ENCODE results near the gene ZNF200. TPM values are rescaled to one million over a fixed set of nuclear protein-coding genes. Genes with fewer than 3 reads are reported as not detected.

Gene ZNF200
- total RNA-seq, 2 experiments from 2014 or later = 8.7 to 9.6 TPM

GRCh38 chr16:3249451-3249850, 14.5 kb upstream of the ZNF200 start:
- peaks cover 2% of the 10 kb centered on the region for H3K27me3 Mint-ChIP-seq
- no peak overlapping the region for H3K4me3 Mint-ChIP-seq
- intact Hi-C loops (cut with micrococcal nuclease) = no loop called here
- H3K9me3 Mint-ChIP-seq = no peaks in the 10 kb centered on the region
- DNase-seq (no peak), ATAC-seq (no peak)
- CTCF ChIA-PET = no interaction called here
- no peaks in the 10 kb centered on the region for H3K36me3 Mint-ChIP-seq (ENCODE audit: low read depth)
- no peak overlapping the region for H3K27ac Mint-ChIP-seq
- no peaks in the 10 kb centered on the region for H3K4me1 Mint-ChIP-seq (ENCODE audit: low read depth)
- POLR2A ChIA-PET = interaction anchor here (1.1 kb wide), 1 partner anchor 15 kb away, joined by 3 read pairs; no protein-coding TSS in a partner anchor
- TF ChIP-seq CTCF (IDR thresholded peaks at IDR 0.05) = no peak

GRCh38 chr16:3249020-3249419, 14.1 kb upstream of the ZNF200 start:
- POLR2A ChIA-PET = interaction anchor here (0.9 kb wide), 1 partner anchor 14 kb away, joined by 5 read pairs; no protein-coding TSS in a partner anchor
- no peaks in the 10 kb centered on the region for H3K9me3 Mint-ChIP-seq

GRCh38 chr16:3248596-3248995, 13.6 kb upstream of the ZNF200 start:
- DNase-seq (no peak), ATAC-seq (no peak)
- TF ChIP-seq CTCF (IDR thresholded peaks at IDR 0.05) = no peak
- H3K4me1 Mint-ChIP-seq (ENCODE audit: low read depth) = peaks cover 5% of the 10 kb centered on the region
- no peak overlapping the region for H3K27ac Mint-ChIP-seq
- H3K4me3 Mint-ChIP-seq = no peak overlapping the region
- intact Hi-C loops (cut with micrococcal nuclease) = no loop called here
- no peaks in the 10 kb centered on the region for H3K9me3 Mint-ChIP-seq
- no peaks in the 10 kb centered on the region for H3K36me3 Mint-ChIP-seq (ENCODE audit: low read depth)
- CTCF ChIA-PET = no interaction called here
- peaks cover 2% of the 10 kb centered on the region for H3K27me3 Mint-ChIP-seq
- POLR2A ChIA-PET = interaction anchor here (0.9 kb wide), 1 partner anchor 15 kb away, joined by 5 read pairs; no protein-coding TSS in a partner anchor

More at GRCh38 chr16:3249020-3249419, 14.1 kb upstream of the ZNF200 start:
- Mint-ChIP-seq H3K4me1 (ENCODE audit: low read depth) (peaks cover 1% of the 10 kb centered on the region), H3K27ac (no peak overlapping the region), H3K4me3 (no peak overlapping the region), H3K27me3 (peaks cover 2% of the 10 kb centered on the region), H3K36me3 (ENCODE audit: low read depth) (no peaks in the 10 kb centered on the region)
- DNase-seq (no peak), ATAC-seq (no peak)
- CTCF ChIA-PET = no interaction called here
- intact Hi-C loops (cut with micrococcal nuclease) = no loop called here
- no peak for TF ChIP-seq CTCF (IDR thresholded peaks at IDR 0.05)

GRCh38 chr16:3246876-3247275, 11.9 kb upstream of the ZNF200 start:
- H3K4me3 Mint-ChIP-seq = no peak overlapping the region
- ChIA-PET POLR2A (no interaction called here), CTCF (interaction anchor here (1.2 kb wide), 1 partner anchor 215 kb away, joined by 3 read pairs; no protein-coding TSS in a partner anchor)
- DNase-seq = no peak
- no peaks in the 10 kb centered on the region for H3K36me3 Mint-ChIP-seq (ENCODE audit: low read depth)
- no peaks in the 10 kb centered on the region for H3K9me3 Mint-ChIP-seq
- H3K27ac Mint-ChIP-seq = no peak overlapping the region
- no peak for ATAC-seq
- TF ChIP-seq CTCF (IDR thresholded peaks at IDR 0.05) = no peak
- peaks cover 2% of the 10 kb centered on the region for H3K27me3 Mint-ChIP-seq
- peaks cover 5% of the 10 kb centered on the region for H3K4me1 Mint-ChIP-seq (ENCODE audit: low read depth)
- intact Hi-C loops (cut with micrococcal nuclease) = no loop called here

GRCh38 chr16:3246002-3246401, 11.0 kb upstream of the ZNF200 start:
- POLR2A ChIA-PET = no interaction called here
- Mint-ChIP-seq H3K27me3 (peaks cover 1% of the 10 kb centered on the region), H3K9me3 (no peaks in the 10 kb centered on the region), H3K27ac (no peak overlapping the region), H3K4me3 (no peak overlapping the region), H3K4me1 (ENCODE audit: low read depth) (peaks cover 5% of the 10 kb centered on the region), H3K36me3 (ENCODE audit: low read depth) (no peaks in the 10 kb centered on the region)
- CTCF ChIA-PET = no interaction called here
- ATAC-seq = no peak
- no peak for TF ChIP-seq CTCF (IDR thresholded peaks at IDR 0.05)
- DNase-seq = no peak
- intact Hi-C loops (cut with micrococcal nuclease) = no loop called here

Data from activated CD8-positive, alpha-beta T cell treated with anti-CD3 and anti-CD28 coated beads for 36 hours (primary cell).